Uterus (tissue), 2 donors: ENCODE results near the gene TSC2.

Experiments
- POLR2A ChIP-seq, 2 donors: fragments of 450-650 bp; IDR thresholded peaks; one replicate each; pipeline ENCODE4 v1.6.1; 2016; ENCODE audit warnings: antibody characterized with exemption in 2 of 2, mild to moderate bottlenecking in 1 of 2, moderate library complexity in 1 of 2
- TF ChIP-seq, protein P1 (sequence below), 4 experiments: fragments of 200-600 bp in 2 of 4; fragments of 450-650 bp in 2 of 4; sonication (generic) in 2 of 4; IDR thresholded peaks; one replicate each; pipeline ENCODE4 v1.5.1; 2016 to 2019; ENCODE audit warnings: antibody characterized with exemption in 4 of 4, mild to moderate bottlenecking in 2 of 4, moderate library complexity in 1 of 4

DNA sequence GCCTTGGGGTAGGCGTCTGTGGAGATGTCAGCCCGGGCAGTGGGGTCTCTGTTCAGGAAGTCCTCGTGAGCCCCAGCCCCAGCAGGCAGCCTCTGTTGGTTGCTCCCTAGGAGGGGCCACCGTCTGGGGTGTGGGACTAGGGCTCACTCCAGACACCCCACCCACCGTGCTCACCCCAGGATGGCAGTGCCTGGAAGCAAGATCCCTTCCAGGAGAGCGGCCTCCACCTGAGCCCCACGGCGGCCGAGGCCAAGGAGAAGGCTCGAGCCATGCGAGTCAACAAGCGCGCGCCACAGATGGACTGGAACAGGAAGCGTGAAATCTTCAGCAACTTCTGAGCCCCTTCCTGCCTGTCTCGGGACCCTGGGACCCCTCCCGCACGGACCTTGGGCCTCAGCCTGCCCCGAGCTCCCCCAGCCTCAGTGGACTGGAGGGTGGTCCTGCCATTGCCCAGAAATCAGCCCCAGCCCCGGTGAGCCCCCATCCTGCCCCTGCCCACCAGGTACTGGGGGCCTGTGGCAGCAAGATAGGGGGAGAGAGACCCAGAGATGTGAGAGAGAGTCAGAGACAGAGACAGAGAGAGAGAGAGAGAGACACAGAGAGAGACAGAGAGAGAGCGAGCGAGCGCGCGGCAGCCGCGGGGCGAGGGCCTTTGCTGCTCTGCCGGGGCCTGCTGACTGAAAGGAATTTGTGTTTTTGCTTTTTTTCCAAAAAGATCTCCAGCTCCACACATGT, 10.0 kb upstream of the TSC2 start:
- TF ChIP-seq, protein P1, sequence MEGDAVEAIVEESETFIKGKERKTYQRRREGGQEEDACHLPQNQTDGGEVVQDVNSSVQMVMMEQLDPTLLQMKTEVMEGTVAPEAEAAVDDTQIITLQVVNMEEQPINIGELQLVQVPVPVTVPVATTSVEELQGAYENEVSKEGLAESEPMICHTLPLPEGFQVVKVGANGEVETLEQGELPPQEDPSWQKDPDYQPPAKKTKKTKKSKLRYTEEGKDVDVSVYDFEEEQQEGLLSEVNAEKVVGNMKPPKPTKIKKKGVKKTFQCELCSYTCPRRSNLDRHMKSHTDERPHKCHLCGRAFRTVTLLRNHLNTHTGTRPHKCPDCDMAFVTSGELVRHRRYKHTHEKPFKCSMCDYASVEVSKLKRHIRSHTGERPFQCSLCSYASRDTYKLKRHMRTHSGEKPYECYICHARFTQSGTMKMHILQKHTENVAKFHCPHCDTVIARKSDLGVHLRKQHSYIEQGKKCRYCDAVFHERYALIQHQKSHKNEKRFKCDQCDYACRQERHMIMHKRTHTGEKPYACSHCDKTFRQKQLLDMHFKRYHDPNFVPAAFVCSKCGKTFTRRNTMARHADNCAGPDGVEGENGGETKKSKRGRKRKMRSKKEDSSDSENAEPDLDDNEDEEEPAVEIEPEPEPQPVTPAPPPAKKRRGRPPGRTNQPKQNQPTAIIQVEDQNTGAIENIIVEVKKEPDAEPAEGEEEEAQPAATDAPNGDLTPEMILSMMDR (IDR thresholded peaks at IDR 0.05), result no peak
- no peak for TF ChIP-seq POLR2A (IDR thresholded peaks at IDR 0.05)
